Stimulated activated CD4-positive, alpha-beta T cell treated with anti-CD3 and anti-CD28 coated beads, Interleukin-2, amount 100 ng/mL, for 24 hours (primary cell): ENCODE measurements around the gene ATF6B.
"Not testable (repeated sequence)": the region's sequence is repeated elsewhere in the genome, so short reads cannot be mapped to it uniquely, and the experiment has no call there.

Experiments used
- DNase-seq, 2 donors: peaks; one replicate each; pipeline ENCODE4 v3.0.0-alpha.2; 2020

ATF6B gene

DNA sequence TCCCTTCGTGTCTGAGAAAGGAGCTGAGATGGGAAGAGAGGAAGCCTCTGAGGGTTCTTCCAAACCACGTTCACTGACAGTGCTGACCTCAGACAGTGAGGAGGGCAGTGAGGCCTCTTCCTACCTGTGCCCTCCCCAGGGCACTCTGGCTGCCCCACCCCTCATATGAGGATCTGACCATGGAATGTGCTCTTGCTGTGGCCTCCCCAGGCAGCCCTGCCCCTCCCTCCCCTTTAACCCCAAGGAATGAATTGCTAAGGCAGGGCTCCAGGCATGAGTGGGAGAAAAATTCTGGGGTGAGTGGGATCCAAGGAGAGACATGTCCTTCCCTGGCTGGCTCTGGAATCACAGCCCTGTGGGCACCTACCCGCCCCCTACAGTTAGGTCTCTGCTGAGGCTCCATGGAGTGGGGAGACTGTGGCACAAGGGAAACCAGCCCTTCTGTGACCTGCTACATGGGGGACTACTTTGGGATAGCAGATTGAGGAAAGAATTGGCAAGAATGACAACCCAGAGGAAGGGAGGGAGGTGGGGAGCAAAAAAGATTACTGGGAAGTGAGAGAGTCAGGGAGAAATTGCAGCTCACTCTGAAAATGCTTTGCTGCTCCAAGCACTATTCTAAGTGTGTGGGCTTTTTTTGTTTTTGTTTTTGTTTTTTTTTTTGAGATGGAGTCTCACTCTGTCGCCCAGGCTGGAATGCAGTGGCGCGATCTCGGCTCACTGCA lies 48.3 kb downstream of the ATF6B start:
- no peak for DNase-seq

DNA sequence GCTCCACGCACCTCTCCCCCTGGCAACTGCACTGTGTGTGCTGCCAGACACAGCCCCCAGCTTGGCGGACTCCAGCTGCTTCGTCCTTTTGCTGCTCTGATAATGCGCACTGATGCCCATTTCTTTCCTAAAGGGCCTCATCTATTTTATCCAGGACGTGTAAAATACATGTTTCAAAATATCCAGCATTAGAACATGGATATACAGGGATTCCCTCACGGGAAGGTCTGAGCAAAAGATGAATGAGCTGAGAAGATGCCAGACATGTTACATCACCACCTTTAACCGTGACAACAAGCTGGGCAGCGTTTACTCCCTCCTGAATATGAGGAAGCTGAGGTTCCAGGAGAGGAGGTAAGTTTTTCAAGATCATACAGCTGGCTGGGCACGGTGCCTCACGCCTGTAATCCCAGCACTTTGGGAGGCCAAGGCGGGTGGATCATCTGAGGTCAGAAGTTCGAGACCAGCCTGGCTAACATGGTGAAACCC lies 51.7 kb downstream of the ATF6B start:
- DNase-seq, result no peak

DNA sequence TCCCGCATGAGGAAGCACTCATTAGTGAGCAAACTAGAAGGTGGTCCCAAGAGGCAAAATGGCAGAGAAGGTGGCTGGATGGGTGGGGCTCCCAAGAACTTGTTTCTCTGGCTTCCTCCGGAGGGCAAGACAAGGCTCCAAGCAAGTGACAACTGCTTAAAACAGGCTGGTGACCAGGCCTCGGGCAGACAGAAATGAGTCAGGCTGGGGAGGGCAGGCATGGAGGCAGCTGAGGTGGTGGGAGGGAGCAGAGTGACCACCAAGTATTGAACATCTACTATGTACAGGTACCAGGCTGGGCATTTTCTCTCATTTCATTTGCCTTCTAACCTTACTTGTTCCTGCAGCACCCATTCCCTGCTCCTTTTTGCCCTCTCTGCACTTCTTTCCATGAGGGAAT lies 52.3 kb downstream of the ATF6B start:
- no peak for DNase-seq

DNA sequence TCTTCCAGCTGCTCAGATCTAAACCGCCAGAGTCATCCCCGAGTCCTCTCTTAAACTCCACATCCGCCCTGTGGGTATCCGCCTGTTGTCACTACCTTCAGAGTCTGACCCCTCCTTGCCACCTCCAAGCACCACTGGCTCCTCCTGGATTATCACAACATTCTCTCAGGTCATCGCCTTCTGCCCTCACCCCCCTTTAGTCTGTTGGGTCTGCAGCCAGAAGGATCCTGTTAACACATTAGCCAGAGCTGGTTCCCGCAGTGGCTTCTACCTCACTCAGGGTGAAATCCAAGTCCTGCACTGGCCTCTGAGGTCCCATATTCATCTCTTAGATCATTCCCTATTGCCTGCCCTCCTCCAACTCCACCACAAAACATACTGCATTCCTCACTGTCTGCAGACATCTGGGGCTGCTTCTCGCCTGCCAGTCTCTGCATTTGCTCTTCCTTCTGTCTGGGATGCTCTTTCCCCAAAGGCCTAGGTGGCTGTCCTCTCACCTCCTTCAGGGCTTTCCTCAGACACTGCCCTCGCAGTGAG lies 53.0 kb downstream of the ATF6B start:
- DNase-seq, result no peak

DNA sequence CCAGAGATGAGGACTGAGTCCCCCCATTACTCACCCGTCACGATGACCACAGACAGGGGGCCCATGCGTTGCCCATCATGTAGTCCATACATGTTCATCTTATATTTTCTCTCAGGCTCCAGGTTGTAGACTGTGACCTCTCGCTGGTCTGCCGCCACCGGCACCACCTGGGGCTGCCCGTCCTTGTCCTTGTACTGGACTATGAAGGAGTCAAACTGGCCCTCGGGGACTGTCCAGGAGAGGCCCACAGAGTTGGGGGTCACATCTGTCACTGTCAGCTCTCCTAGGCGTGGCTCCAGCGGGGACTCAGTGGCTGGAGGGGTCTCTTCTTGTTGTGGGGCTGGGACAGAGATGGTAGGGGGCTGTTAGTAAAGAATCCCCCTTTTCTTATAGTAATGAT lies 54.4 kb downstream of the ATF6B start:
- no peak for DNase-seq

DNA sequence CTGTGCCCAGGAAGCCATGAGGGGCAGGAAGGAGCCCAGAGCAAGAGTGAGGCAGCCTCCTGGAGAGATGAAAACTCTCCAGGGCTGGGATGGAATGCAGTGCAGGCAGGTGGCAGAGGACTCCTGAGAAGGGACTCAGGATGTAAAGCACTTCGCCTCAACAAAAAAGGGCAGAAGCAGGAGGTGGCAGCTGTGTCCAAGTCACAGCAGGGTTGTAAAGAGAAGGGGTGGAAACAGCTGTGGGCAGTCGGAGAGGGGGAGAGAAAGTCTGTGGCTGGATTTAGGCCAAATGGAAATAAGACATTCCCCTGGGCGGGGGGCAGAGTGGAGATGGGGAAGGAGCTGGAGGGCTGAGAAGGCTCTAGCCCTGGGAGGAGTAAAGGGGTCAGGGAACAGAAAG lies 54.9 kb downstream of the ATF6B start:
- no peak for DNase-seq

DNA sequence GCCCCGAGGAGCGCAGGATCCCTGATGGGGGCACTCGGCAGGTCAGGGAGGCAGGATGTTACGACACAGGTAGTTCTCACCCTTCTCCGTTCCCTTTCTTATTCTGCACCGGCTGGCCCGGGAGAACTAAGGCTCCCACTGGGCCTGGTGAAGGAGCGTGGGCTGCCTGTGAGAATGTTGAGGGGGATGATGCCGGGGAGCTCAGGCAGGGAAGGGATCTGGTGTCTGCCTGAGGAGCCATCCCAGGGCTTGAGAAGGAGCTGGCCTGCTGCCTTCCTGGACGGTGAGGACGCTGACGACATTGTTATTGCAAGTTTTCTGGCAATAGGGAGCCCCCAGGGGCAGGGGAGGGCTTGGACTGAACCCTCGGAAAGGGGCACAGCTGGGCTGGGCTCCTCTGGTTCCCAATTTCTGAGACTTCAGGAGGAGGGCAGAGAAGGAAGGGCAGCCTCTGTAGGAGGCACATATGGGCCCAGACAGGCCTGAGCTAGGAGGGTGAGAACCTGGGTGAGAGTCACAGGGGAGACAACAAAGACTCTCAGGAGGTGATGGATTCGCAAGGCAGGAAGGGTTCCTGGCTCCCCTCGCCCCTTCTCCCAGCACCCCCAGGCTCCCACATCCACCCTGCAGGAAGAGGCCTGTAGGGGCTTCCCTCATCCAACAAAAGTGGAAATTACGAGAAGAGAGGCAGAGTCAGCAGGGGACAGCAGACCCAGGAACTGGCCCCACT lies 57.1 kb downstream of the ATF6B start:
- no peak for DNase-seq

DNA sequence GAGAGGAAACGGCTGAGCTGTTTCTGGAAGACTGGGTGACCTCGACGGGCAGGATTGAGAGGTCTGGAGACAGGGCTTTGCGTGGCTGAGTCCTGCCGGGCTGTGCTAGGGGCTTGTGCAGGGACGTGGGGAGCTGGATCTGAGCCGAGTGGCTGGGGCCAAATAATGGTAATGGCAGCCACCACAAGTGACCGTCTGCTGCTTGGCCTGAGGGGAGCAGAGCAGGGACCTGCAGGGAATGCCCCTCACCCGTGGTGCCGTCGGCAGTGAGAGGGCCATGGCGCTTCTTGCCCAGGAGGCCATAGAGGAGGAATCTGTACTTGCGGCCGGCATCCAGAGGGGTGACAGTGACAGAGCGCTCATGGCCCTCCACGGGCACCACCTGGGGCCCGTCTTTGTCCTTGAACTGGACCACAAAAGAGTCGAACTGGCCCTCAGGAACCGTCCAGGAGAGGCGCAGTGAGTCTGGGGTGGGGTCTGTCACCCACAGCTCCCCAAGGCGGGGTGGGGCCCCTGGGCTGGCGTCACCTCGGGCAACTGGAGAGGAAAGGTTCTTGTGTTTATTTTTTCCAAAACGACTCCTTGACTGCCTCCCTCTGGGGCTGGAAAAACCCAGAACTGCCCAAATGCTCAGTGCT lies 58.0 kb downstream of the ATF6B start:
- DNase-seq, result no peak

DNA sequence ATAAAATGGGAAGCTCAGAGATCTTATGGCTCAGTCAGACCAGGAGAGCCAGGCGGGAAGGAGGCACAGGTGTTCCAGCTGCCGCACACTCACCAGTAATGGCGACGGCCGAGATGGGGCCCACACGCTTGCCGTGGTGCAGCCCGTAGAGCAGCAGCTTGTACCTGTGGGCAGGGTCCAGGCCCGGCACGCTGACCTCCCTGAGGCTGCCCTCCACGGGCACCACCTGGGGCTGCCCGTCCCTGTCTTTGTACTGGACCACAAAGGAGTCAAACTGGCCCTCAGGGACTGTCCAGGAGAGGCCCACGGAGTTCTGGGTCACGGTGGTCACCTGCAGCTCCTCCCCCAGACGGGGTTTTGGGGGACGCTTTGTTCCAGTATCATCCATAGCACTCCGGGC lies 58.6 kb downstream of the ATF6B start:
- DNase-seq, result no peak

DNA sequence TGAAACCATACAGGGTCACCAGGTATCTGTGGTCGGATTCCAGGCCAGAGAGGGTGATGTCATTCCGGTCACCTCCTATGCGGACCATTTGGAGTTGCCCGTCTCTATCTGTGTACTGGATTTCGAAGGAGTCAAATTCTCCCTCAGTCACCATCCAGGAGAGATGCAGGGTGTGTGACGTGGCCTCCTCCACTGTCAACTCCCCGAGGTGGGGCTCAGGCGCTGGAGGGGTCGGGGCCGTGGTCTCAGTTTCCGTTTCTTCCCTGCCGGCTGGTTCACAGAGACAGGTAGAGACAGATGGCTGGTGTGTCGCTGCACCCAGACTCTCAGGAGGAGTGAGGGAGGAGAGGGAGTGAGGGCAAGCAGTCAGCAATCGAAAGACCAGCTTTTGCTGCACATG lies 59.2 kb downstream of the ATF6B start:
- DNase-seq, result no peak

DNA sequence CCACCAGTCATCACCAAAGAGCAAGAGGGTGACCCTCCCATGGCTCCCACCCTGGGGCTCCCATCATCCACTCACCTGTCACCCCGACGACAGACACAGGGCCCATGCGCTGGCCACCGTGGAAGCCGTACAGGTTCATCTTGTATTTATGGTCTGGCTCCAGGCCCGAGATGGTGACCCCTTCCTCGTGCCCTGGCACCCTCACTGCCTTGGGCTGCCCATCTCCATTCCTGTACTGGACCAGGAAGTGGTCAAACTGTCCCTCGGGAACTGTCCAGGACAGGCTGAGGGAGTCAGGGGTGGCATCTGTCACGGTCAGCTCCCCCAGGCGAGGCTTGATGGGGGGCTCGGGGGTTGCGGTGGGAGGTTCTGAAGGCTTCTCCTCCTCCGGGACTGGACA lies 59.7 kb downstream of the ATF6B start:
- not testable (repeated sequence) for DNase-seq

DNA sequence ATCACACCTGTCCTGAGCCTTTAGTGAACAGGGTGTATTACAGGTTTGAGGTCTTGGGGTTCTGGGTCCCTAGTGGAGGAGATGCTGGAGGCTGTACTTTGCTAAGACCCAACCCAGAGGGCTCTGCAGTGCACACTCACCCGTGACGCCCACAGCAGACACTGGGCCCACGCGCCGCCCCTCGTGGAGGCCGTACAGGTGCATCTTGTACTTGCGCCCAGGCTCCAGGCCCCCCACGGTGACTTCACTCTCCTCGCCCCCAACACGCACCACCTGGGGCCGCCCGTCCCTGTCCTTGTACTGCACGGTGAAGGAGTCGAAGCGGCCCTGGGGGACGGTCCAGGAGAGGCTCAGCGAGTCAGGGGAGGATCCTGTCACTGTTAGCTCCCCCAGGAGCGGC lies 60.5 kb downstream of the ATF6B start:
- DNase-seq, result not testable (repeated sequence)
